Psoas muscle (tissue), 8 donors: ENCODE data around the gene DGUOK. TPM values are rescaled to one million over a fixed set of nuclear protein-coding genes. Genes with fewer than 3 reads are reported as not detected.

Experiments
- ATAC-seq, 4 donors: fragments of 200-7000 bp; cut with Tn5 transposase; one replicate each; pipeline ENCODE4 v1.9.1; 2020; ENCODE audit warnings: moderate library complexity in 3 of 4, mild to moderate bottlenecking in 2 of 4
- DNase-seq, 2 donors: peaks; one replicate each; pipeline ENCODE4 v3.0.0-alpha.2; 2020
- H3K27ac ChIP-seq: fragments of 200-600 bp; one replicate; pipeline ENCODE4 v1.8.0; 2022
- H3K27me3 ChIP-seq, 3 donors: fragments of 200-600 bp in 1 of 3; one replicate each; pipeline versions ENCODE4 v1.6.1 to v1.8.0; 2013 to 2022; ENCODE audit warnings: low read length in 2 of 3, mild to moderate bottlenecking in 2 of 3, moderate library complexity in 1 of 3; ENCODE audit not compliant: insufficient read depth in 3 of 3
- H3K36me3 ChIP-seq, 2 donors: fragments of 200-600 bp in 1 of 2; one replicate each; pipeline versions ENCODE4 v1.6.1 to v1.8.0; 2013 to 2022; ENCODE audit warnings: low read depth in 1 of 2, mild to moderate bottlenecking in 1 of 2, moderate library complexity in 1 of 2; ENCODE audit not compliant: insufficient read depth in 1 of 2
- H3K4me1 ChIP-seq: fragments of 200-600 bp; one replicate; pipeline ENCODE4 v1.8.0; 2022
- H3K4me3 ChIP-seq: fragments of 200-600 bp; one replicate; pipeline ENCODE4 v1.8.0; 2022; ENCODE audit warnings: mild to moderate bottlenecking
- H3K9me3 ChIP-seq: fragments of 200-600 bp; one replicate; pipeline ENCODE4 v1.8.0; 2022
- WGBS, 3 donors: extraction: QIAGEN DNeasy Blood & Tissue Kit; methylation state at CpG; one replicate each; pipeline versions ENCODE4 v1.1.6 to v1.1.7; 2013; 5-methylcytosine and 5-hydroxymethylcytosine counted together
- intact Hi-C, 2 donors: fragments of 100-400 bp; cut with DNase I; formaldehyde crosslinking; loops; one replicate each; pipeline versions ENCODE4 v1.11.0 to v1.14.2; 2022
- polyA plus RNA-seq, 3 donors: library from polyadenylated mRNA; stranded (reverse); fragments of 200-250 nt; gene quantifications; one replicate each; pipeline ENCODE4 v1.2.3, GENCODE V29; 2013
- total RNA-seq, 4 donors: library from RNA; stranded (reverse); fragmentation: NEBNext Ultra II Directional in 2 of 4; extraction: Animal tissue kit (Norgen Biotek cat#: 25700) in 2 of 4; gene quantifications; one replicate each; pipeline versions ENCODE4 v1.2.1 to v1.2.4, GENCODE V29; 2021 to 2023
- TF ChIP-seq, protein P1 (sequence below): fragments of 200-600 bp; IDR thresholded peaks from one replicate; pipeline ENCODE4 v1.8.0; 2022; ENCODE audit warnings: antibody characterized with exemption
- donor health status: healthy with polysubstance abuse.
- donor health status: DM: no; HTN: no; CAD: no; lungs with moderate emphysema.
- donor health status: Bipolar disorder and iron deficiency.
- donor health status: healthy.
- donor health status: DM: yes; HTN: yes; CAD: no.
- donor health status: DM: no; HTN: no; CAD: no.
- donor health status: DM: no; HTN: no; CAD: no.
- donor health status: DM: yes; HTN: yes; CAD: no.

Gene DGUOK
- total and polyA plus RNA-seq, 7 donors: 12.9 to 74.2 (median 22.3) TPM

DNA sequence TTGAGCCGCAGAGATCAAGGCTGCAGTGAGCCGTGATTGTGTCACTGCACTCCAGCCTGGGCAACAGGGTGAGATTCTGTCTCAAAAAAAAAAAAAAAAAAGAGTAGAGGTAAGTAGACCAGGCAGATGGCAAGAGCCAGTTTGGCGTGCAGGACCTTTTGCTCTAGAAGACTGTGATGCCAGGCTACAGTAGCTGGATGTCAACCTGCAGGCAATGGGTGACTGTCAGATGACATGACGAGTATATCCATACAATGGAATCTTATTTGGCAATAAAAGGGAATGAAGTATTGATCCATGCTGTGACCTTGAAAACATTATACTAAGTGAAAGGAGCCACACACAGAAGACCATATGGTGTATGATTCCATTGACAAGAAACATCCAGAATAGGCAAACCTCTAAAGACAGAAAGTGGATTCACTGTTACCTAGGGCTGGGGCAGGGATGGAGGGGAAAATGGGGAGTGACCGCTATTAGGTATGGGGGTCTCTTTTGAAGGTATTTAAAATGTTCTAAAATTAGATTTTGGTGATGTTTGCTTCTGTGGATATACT, 11.2 kb upstream of the DGUOK start:
- TF ChIP-seq, protein P1, sequence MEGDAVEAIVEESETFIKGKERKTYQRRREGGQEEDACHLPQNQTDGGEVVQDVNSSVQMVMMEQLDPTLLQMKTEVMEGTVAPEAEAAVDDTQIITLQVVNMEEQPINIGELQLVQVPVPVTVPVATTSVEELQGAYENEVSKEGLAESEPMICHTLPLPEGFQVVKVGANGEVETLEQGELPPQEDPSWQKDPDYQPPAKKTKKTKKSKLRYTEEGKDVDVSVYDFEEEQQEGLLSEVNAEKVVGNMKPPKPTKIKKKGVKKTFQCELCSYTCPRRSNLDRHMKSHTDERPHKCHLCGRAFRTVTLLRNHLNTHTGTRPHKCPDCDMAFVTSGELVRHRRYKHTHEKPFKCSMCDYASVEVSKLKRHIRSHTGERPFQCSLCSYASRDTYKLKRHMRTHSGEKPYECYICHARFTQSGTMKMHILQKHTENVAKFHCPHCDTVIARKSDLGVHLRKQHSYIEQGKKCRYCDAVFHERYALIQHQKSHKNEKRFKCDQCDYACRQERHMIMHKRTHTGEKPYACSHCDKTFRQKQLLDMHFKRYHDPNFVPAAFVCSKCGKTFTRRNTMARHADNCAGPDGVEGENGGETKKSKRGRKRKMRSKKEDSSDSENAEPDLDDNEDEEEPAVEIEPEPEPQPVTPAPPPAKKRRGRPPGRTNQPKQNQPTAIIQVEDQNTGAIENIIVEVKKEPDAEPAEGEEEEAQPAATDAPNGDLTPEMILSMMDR: no peak
- H3K9me3 ChIP-seq: no peaks in the 10 kb centered on the region
- DNase-seq (no peak), ATAC-seq (no peak)
- H3K27me3 ChIP-seq: peaks cover 0 to 4% (median under 1%) of the 10 kb centered on the region in 3 donors
- WGBS, 3 donors: 89 to 91% (median 91%) methylated on average over 5 of the region's 5 CpGs
- H3K4me3 ChIP-seq: no peak overlapping the region
- H3K4me1 ChIP-seq: no peaks in the 10 kb centered on the region
- H3K36me3 ChIP-seq: no peaks in the 10 kb centered on the region
- intact Hi-C loops: no loop called here
- H3K27ac ChIP-seq: no peak overlapping the region

DNA sequence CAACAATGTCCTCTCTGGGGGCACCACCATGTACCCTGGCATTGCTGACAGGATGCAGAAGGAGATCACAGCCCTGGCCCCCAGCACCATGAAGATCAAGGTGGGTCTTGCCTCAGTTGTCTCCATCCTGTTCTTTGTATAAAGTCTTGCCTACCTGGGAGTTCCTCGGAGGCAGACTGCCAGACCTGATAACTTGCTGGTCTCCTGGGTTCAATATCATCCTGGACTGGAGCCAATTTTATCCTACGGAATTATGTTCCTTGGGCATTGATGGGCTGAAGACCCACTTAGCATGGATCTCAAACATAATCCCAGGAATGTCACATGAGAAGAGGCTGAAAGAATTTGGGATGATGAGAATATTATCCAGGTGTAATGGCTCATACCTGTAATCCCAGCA, 10.0 kb upstream of the DGUOK start:
- intact Hi-C loops: no loop called here
- Histone ChIP-seq H3K4me1 (no peaks in the 10 kb centered on the region), H3K36me3 (no peaks in the 10 kb centered on the region), H3K4me3 (no peak overlapping the region), H3K27me3 (peaks cover 0 to 5% (median 4%) of the 10 kb centered on the region in 3 donors), H3K27ac (no peak overlapping the region), H3K9me3 (no peaks in the 10 kb centered on the region)
- ATAC-seq (no peak), DNase-seq (no peak)
- 35 to 73% (median 59%) methylated on average over 2 of the region's 2 CpGs for WGBS, 3 donors
- TF ChIP-seq, protein P1: no peak

DNA sequence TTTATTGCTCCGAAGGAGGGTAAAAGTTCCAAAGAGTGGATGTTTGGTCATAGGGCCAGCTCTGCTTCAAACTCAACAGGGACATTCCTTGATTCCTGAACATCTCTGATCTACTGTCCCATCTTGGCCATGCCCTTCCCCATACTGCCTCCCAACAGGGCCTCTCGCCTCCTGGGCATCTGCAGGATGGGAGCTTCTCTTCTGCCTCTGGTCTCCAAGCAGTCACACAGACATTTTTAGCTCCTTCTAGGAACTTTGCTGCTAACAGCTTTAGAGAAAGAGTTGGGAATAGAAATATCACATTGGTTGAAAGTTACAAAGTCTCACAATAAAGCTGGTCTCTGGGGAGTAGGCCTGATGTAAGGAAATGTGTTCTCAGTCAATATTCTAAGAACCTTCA, 9.4 kb upstream of the DGUOK start:
- H3K27ac ChIP-seq: no peak overlapping the region
- TF ChIP-seq, protein P1: no peak
- no peaks in the 10 kb centered on the region for H3K4me1 ChIP-seq
- no peak for DNase-seq
- no peak overlapping the region for H3K4me3 ChIP-seq
- no peak for ATAC-seq
- no peaks in the 10 kb centered on the region for H3K9me3 ChIP-seq
- H3K36me3 ChIP-seq: no peaks in the 10 kb centered on the region
- intact Hi-C loops: no loop called here
- H3K27me3 ChIP-seq: peaks cover 0 to 5% (median 4%) of the 10 kb centered on the region in 3 donors
- WGBS, 3 donors: 46 to 94% (median 91%) methylated on average over 2 of the region's 2 CpGs

DNA sequence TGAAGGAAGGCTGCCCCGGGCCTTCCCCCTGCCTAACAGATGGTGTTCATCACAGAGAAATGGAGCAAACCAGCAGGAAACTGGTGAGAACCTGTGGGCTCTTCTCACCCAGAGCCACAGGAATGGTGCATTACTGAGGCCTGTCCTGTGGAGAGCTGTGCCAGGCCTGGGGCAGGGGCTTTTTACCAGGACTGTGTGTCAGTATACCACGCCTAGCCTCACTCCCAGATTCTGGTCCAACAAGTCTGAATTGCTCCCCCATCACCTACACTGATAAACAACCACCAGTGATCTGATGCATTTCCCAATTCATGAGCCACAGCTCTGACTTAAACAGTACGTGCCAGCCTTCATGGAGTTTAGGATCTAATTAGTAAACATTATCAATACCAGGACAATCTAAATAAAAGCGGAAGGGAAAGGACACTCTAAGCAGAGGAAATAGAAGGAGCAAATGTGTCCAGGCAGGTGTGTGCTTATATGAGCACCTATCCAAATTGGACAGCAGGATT, 8.9 kb upstream of the DGUOK start:
- H3K4me1 ChIP-seq: no peaks in the 10 kb centered on the region
- no peak for DNase-seq
- H3K27ac ChIP-seq: no peak overlapping the region
- TF ChIP-seq, protein P1: no peak
- intact Hi-C loops: no loop called here
- H3K9me3 ChIP-seq: no peaks in the 10 kb centered on the region
- peaks cover 0 to 5% (median 4%) of the 10 kb centered on the region in 3 donors for H3K27me3 ChIP-seq
- 73 to 81% (median 75%) methylated on average over 4 of the region's 4 CpGs for WGBS, 3 donors
- H3K36me3 ChIP-seq: no peaks in the 10 kb centered on the region
- H3K4me3 ChIP-seq: no peak overlapping the region
- no peak for ATAC-seq

DNA sequence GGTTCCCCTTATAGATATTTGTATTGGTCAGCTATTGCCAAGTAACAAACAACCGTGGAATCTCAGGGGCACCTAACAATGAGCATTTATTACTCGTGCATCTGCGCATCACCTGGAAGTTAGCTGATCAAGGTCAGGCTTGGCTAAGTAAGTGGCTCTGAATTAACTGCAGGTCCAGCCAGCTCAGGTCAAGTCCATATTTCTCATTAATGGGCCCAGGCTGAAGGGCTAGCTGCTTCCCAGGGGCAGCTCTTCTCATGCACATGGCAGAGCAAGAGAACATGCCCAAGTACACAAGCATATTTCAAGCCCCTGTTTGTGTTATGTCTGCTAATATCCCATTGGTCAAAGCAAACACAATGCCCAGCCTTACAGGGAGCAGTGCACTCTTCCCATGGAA, 7.8 kb upstream of the DGUOK start:
- H3K4me1 ChIP-seq: no peaks in the 10 kb centered on the region
- no peak for DNase-seq
- intact Hi-C loops: no loop called here
- H3K27ac ChIP-seq: no peak overlapping the region
- H3K4me3 ChIP-seq: no peak overlapping the region
- H3K9me3 ChIP-seq: no peaks in the 10 kb centered on the region
- no peak for ATAC-seq
- peaks cover 0 to 5% (median 4%) of the 10 kb centered on the region in 3 donors for H3K27me3 ChIP-seq
- WGBS, 3 donors: 79 to 93% (median 87%) methylated on average over 3 of the region's 3 CpGs
- TF ChIP-seq, protein P1: no peak
- no peaks in the 10 kb centered on the region for H3K36me3 ChIP-seq
